OCI-LY7 (cell line): Measurements from ENCODE around the gene ASB2. TPM values are rescaled to one million over a fixed set of nuclear protein-coding genes. Genes with fewer than 3 reads are reported as not detected.

ENCODE experiments used
- BruUV-seq: library from RNA; stranded (reverse); fragments of 400-500 nt; replicated peaks from 2 replicates; lab custom pipeline; 2021; lab: Mats Ljungman, UMichigan
- CTCF ChIA-PET: fragments of 300-600 bp; sonication (Branson Sonifier 250); formaldehyde crosslinking; loops from one replicate; lab custom pipeline; 2022; ENCODE audit warnings: antibody characterized with exemption; ENCODE audit not compliant: unreplicated experiment; lab: Charles Lee
- POLR2A ChIA-PET: fragments of 300-600 bp; sonication (Branson Sonifier 250); formaldehyde crosslinking; loops from one replicate; lab custom pipeline; 2022; ENCODE audit warnings: antibody characterized with exemption; lab: Charles Lee
- DNase-seq: peaks from one replicate; pipeline ENCODE4 v3.0.0-alpha.2; 2015; ENCODE audit warnings: low spot score
- H2AFZ ChIP-seq: fragments of 200-600 bp; sonication (generic), shearing (Covaris generic); 2 replicates; pipeline ENCODE4 v1.6.1; 2014; ENCODE audit warnings: mild to moderate bottlenecking, antibody characterized with exemption, low read length, moderate library complexity
- H3K27ac ChIP-seq: fragments of 200-600 bp; sonication (generic); 2 replicates; pipeline ENCODE4 v1.5.1; 2014; ENCODE audit warnings: mixed run types, low read depth, mild to moderate bottlenecking, moderate library complexity, low read length, inconsistent platforms; ENCODE audit not compliant: poor library complexity, severe bottlenecking
- H3K36me3 ChIP-seq: fragments of 200-600 bp; sonication (generic); 2 replicates; pipeline ENCODE4 v1.6.1; 2014; ENCODE audit warnings: mild to moderate bottlenecking, antibody characterized with exemption, low read length, moderate library complexity, mixed read lengths; ENCODE audit not compliant: insufficient read depth
- H3K4me1 ChIP-seq: fragments of 200-600 bp; sonication (generic); 2 replicates; pipeline ENCODE4 v1.5.1; 2014; ENCODE audit warnings: mild to moderate bottlenecking, low read length; ENCODE audit not compliant: insufficient read depth, poor library complexity, severe bottlenecking
- H3K4me2 ChIP-seq: fragments of 200-600 bp; sonication (generic); 2 replicates; pipeline ENCODE4 v1.6.1; 2014; ENCODE audit warnings: mild to moderate bottlenecking, low read length
- H3K4me3 ChIP-seq: fragments of 200-600 bp; sonication (generic); 2 replicates; pipeline ENCODE4 v1.5.1; 2014; ENCODE audit warnings: mild to moderate bottlenecking, low read depth, low read length; ENCODE audit not compliant: poor library complexity, severe bottlenecking
- H3K79me2 ChIP-seq: fragments of 200-600 bp; sonication (generic); 2 replicates; pipeline ENCODE4 v1.6.1; 2016; ENCODE audit warnings: low read depth, mild to moderate bottlenecking, low read length, moderate library complexity, mixed read lengths; ENCODE audit not compliant: insufficient read depth
- H3K9me2 ChIP-seq: fragments of 200-600 bp; sonication (generic); 2 replicates; pipeline ENCODE4 v1.6.1; 2016; ENCODE audit warnings: mild to moderate bottlenecking, low read length, mixed read lengths; ENCODE audit not compliant: insufficient read depth
- H3K9me3 ChIP-seq: fragments of 200-600 bp; sonication (generic); 2 replicates; pipeline ENCODE4 v1.6.1; 2014; ENCODE audit warnings: mild to moderate bottlenecking, mixed run types, low read length, mixed read lengths
- H4K20me1 ChIP-seq: fragments of 200-600 bp; sonication (generic); 2 replicates; pipeline ENCODE4 v1.6.1; 2014; ENCODE audit warnings: mild to moderate bottlenecking, antibody characterized with exemption, low read length, moderate library complexity, mixed read lengths; ENCODE audit not compliant: insufficient read depth
- CTCF ChIP-seq: fragments of 200-600 bp; sonication (generic); conservative IDR thresholded peaks from 2 replicates; pipeline ENCODE4 v1.5.1; 2014; ENCODE audit warnings: mild to moderate bottlenecking, antibody characterized with exemption, low read length, moderate library complexity, mixed read lengths
- EZH2phosphoT487 ChIP-seq: fragments of 200-600 bp; sonication (generic); IDR thresholded peaks from 2 replicates; pipeline ENCODE4 v1.6.1; 2018; ENCODE audit warnings: low read depth, borderline replicate concordance, mild to moderate bottlenecking, mixed run types, antibody characterized with exemption, low read length, moderate library complexity, mixed read lengths
- intact Hi-C: fragments of 100-400 bp; cut with micrococcal nuclease; formaldehyde crosslinking; loops from one replicate; pipeline ENCODE4 v1.10.0; 2022; ENCODE audit not compliant: unreplicated experiment
- total RNA-seq, 2 experiments: library from RNA; depleted of rRNA in 1 of 2; stranded (reverse); fragments of >200 nt in 1 of 2; shearing (Covaris generic) in 1 of 2; gene quantifications; 2 replicates each; pipeline ENCODE4 v1.2.3, GENCODE V29; 2014 to 2022

ASB2 gene
- total RNA-seq, 2 experiments from 2014 or later: 21.7 to 23.6 TPM

GRCh38 chr14:93903342-93904184 is 72.8 kb downstream of the ASB2 start:
- ChIA-PET CTCF (no interaction called here), POLR2A (no interaction called here)
- Histone ChIP-seq H3K27ac (no peak overlapping the region), H3K9me3 (no peaks in the 10 kb centered on the region), H3K4me2 (no peak overlapping the region), H2AFZ (no peak overlapping the region), H3K4me1 (no peaks in the 10 kb centered on the region), H3K9me2 (no peaks in the 10 kb centered on the region), H4K20me1 (no peaks in the 10 kb centered on the region), H3K4me3 (no peak overlapping the region), H3K36me3 (no peaks in the 10 kb centered on the region), H3K79me2 (no peaks in the 10 kb centered on the region)
- intact Hi-C loops: no loop called here
- DNase-seq: no peak
- TF ChIP-seq EZH2phosphoT487 (no peak), CTCF (0 out of 2 replicates have a peak, but pooled peaks have one; percentile 40)
- no TSS peak for BruUV-seq

GRCh38 chr14:93902619-93903307 is 73.6 kb downstream of the ASB2 start:
- Histone ChIP-seq H3K9me3 (no peaks in the 10 kb centered on the region), H3K4me3 (no peak overlapping the region), H2AFZ (no peak overlapping the region), H4K20me1 (no peaks in the 10 kb centered on the region), H3K36me3 (no peaks in the 10 kb centered on the region), H3K4me2 (no peak overlapping the region), H3K4me1 (no peaks in the 10 kb centered on the region), H3K9me2 (no peaks in the 10 kb centered on the region), H3K79me2 (no peaks in the 10 kb centered on the region), H3K27ac (no peak overlapping the region)
- intact Hi-C loops: no loop called here
- BruUV-seq: no TSS peak
- ChIA-PET POLR2A (no interaction called here), CTCF (no interaction called here)
- no peak for DNase-seq
- TF ChIP-seq CTCF (no peak), EZH2phosphoT487 (no peak)
